CD14-positive monocyte (primary cell): ENCODE measurements around the gene LGI4. TPM values are rescaled to one million over a fixed set of nuclear protein-coding genes. Genes with fewer than 3 reads are reported as not detected.

Experiments used
- DNase-seq, 3 donors: peaks; one replicate each; pipeline ENCODE4 v3.0.0-alpha.2; 2011 to 2022
- H2AFZ ChIP-seq: 2 replicates; pipeline ENCODE4 v1.6.0; 2012; ENCODE audit warnings: mild to moderate bottlenecking, low read depth, low read length, inconsistent platforms; ENCODE audit not compliant: insufficient read depth, poor library complexity, severe bottlenecking
- H3K27ac ChIP-seq, 2 donors: 1 replicate in 1 of 2; 2 replicates in 1 of 2; pipeline ENCODE4 v1.5.1; 2012 to 2013; ENCODE audit warnings: low read length in 2 of 2, control low read depth in 1 of 2, inconsistent platforms in 1 of 2, low read depth in 1 of 2, mild to moderate bottlenecking in 1 of 2
- H3K27me3 ChIP-seq, 2 donors: one replicate each; pipeline versions ENCODE4 v1.6.0 to v1.6.1; 2011 to 2013; ENCODE audit warnings: low read length in 2 of 2; ENCODE audit not compliant: control insufficient read depth in 2 of 2, insufficient read depth in 2 of 2
- H3K36me3 ChIP-seq, 2 donors: replicated peaks in 1 of 2; 1 replicate in 1 of 2; 2 replicates in 1 of 2; pipeline versions ENCODE4 v1.5.1 to v1.6.1; 2012 to 2013; ENCODE audit warnings: low read length in 2 of 2, control low read depth in 1 of 2, inconsistent platforms in 1 of 2, mild to moderate bottlenecking in 1 of 2; ENCODE audit not compliant: insufficient read depth in 2 of 2, control insufficient read depth in 1 of 2
- H3K4me1 ChIP-seq, 2 donors: 1 replicate in 1 of 2; 2 replicates in 1 of 2; pipeline versions ENCODE4 v1.5.1 to v1.6.1; 2012 to 2013; ENCODE audit warnings: low read length in 2 of 2, control low read depth in 1 of 2, inconsistent platforms in 1 of 2, mild to moderate bottlenecking in 1 of 2, moderate library complexity in 1 of 2; ENCODE audit not compliant: insufficient read depth in 2 of 2, control insufficient read depth in 1 of 2
- H3K4me2 ChIP-seq: replicated peaks from 2 replicates; pipeline ENCODE3; 2012; ENCODE audit warnings: low read length, moderate library complexity, mild to moderate bottlenecking; ENCODE audit not compliant: poor library complexity, severe bottlenecking; ENCODE audit errors: extremely low read depth
- H3K4me3 ChIP-seq, 3 experiments: fragments of 200-600 bp in 1 of 3; sonication (generic) in 1 of 3; replicated peaks in 1 of 3; 1 replicate in 2 of 3; 2 replicates in 1 of 3; pipeline ENCODE4 v1.5.1; 2011 to 2013; ENCODE audit warnings: low read length in 3 of 3, mild to moderate bottlenecking in 3 of 3, control low read depth in 2 of 3, low read depth in 2 of 3, inconsistent platforms in 1 of 3, moderate library complexity in 1 of 3
- H3K79me2 ChIP-seq: 2 replicates; pipeline ENCODE4 v1.6.0; 2012; ENCODE audit warnings: mild to moderate bottlenecking, control low read depth, inconsistent platforms, low read length, moderate library complexity; ENCODE audit not compliant: insufficient read depth
- H3K9ac ChIP-seq: 2 replicates; pipeline ENCODE4 v1.6.0; 2017; ENCODE audit warnings: low read length, mild to moderate bottlenecking; ENCODE audit not compliant: insufficient read depth, poor library complexity, severe bottlenecking
- H3K9me3 ChIP-seq, 2 donors: replicated peaks in 1 of 2; 1 replicate in 1 of 2; 2 replicates in 1 of 2; pipeline versions ENCODE4 v1.5.1 to v1.6.1; 2012 to 2013; ENCODE audit warnings: low read length in 2 of 2, control low read depth in 1 of 2; ENCODE audit not compliant: control insufficient read depth in 1 of 2, insufficient read depth in 1 of 2
- H4K20me1 ChIP-seq: 2 replicates; pipeline ENCODE4 v1.6.0; 2012; ENCODE audit warnings: mild to moderate bottlenecking, low read length, control low read depth, moderate library complexity; ENCODE audit not compliant: insufficient read depth
- H3K27ac Mint-ChIP-seq, 7 donors: one replicate each; pipeline ENCODE4 v1.8.0; 2020; ENCODE audit warnings: mild to moderate bottlenecking in 7 of 7, mixed read lengths in 7 of 7, moderate library complexity in 6 of 7, inconsistent platforms in 2 of 7
- H3K27me3 Mint-ChIP-seq, 3 donors: one replicate each; pipeline ENCODE4 v1.8.0; 2021 to 2022; ENCODE audit warnings: low read depth in 3 of 3, mild to moderate bottlenecking in 3 of 3, mixed read lengths in 3 of 3, moderate library complexity in 3 of 3, inconsistent platforms in 1 of 3
- H3K36me3 Mint-ChIP-seq, 2 donors: one replicate each; pipeline ENCODE4 v1.8.0; 2020; ENCODE audit warnings: mixed read lengths in 2 of 2, inconsistent platforms in 1 of 2, mild to moderate bottlenecking in 1 of 2
- H3K4me1 Mint-ChIP-seq: one replicate; pipeline ENCODE4 v1.8.0; 2020; ENCODE audit warnings: mild to moderate bottlenecking, mixed read lengths
- H3K4me3 Mint-ChIP-seq, 2 donors: one replicate each; pipeline ENCODE4 v1.8.0; 2020; ENCODE audit warnings: mild to moderate bottlenecking in 2 of 2, mixed read lengths in 2 of 2, moderate library complexity in 1 of 2
- H3K9me3 Mint-ChIP-seq, 7 donors: one replicate each; pipeline ENCODE4 v1.8.0; 2020 to 2022; ENCODE audit warnings: mixed read lengths in 7 of 7, mild to moderate bottlenecking in 6 of 7, moderate library complexity in 6 of 7, inconsistent platforms in 2 of 7
- CTCF ChIP-seq: fragments of 200-600 bp; IDR thresholded peaks from one replicate; pipeline ENCODE4 v1.8.0; 2022; ENCODE audit warnings: antibody characterized with exemption, mild to moderate bottlenecking
- WGBS: methylation state at CpG from one replicate; pipeline ENCODE4 v1.1.5; 2013; ENCODE audit warnings: missing lambda C conversion rate; ENCODE audit not compliant: insufficient coverage; 5-methylcytosine and 5-hydroxymethylcytosine counted together
- intact Hi-C, 2 donors: fragments of 100-400 bp; cut with micrococcal nuclease; formaldehyde crosslinking; loops; one replicate each; pipeline versions ENCODE4 v1.15.0 to v1.15.1; 2023
- polyA plus RNA-seq, 3 donors: library from polyadenylated mRNA; depleted of rRNA in 1 of 3; unstranded in 2 of 3; stranded (reverse) in 1 of 3; fragments of 300-500 nt in 2 of 3; fragments of >200 nt in 1 of 3; fragmentation: Illumina TruSeq in 2 of 3; gene quantifications; 1 replicate in 2 of 3; 2 replicates in 1 of 3; pipeline ENCODE4 v1.2.3, GENCODE V29; 2012 to 2021

Gene LGI4
- polyA plus RNA-seq, 3 donors = 1.1 TPM; not detected in 2

DNA sequence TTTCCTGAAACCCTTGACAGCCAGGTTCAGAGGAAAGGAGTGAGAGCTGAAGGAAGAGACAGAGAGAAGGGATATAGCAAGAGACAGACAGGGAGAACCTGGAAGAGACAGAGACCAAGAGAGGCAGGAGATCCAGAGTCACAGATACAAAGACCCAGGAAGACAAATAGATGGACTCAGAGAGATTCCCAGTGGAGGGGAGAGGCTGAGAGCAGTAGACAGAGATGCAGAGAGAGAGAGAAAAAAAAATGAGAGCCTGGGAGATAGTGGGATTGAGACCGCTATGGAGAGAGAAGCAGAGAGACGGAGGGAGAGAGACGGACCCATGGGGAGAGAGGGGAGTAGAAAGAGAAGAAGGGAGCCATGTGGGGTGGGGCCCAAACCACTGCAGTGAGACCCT is 9.0 kb upstream of the LGI4 start:
- Histone ChIP-seq H2AFZ (no peak overlapping the region), H3K4me3 (no peak overlapping the region), H3K4me2 (no peak overlapping the region), H3K9ac (no peak overlapping the region), H3K27ac (no peak overlapping the region), H3K27me3 (peaks cover 23 to 37% of the 10 kb centered on the region in 2 donors), H4K20me1 (no peaks in the 10 kb centered on the region), H3K9me3 (peaks cover 0 to 8% of the 10 kb centered on the region in 2 donors), H3K79me2 (no peaks in the 10 kb centered on the region), H3K36me3 (no peaks in the 10 kb centered on the region), H3K4me1 (peaks cover 49 to 52% of the 10 kb centered on the region in 2 donors)
- no peak for DNase-seq
- Mint-ChIP-seq H3K36me3 (peaks cover 0 to 9% of the 10 kb centered on the region in 2 donors), H3K4me1 (peaks cover 57% of the 10 kb centered on the region), H3K27ac (no peak overlapping the region), H3K27me3 (peaks cover 30 to 40% (median 31%) of the 10 kb centered on the region in 3 donors), H3K4me3 (peak overlapping the region in 1 of 2 donors; percentile 72), H3K9me3 (peaks cover 0 to 13% (median 0%) of the 10 kb centered on the region in 7 donors)
- intact Hi-C loops = loop anchor here in 1 of 2 donors (5.0 kb wide), 1 partner anchor 123 kb away; the partner anchor contains the start of gene USF2
- 66% methylated on average over 3 of the region's 3 CpGs for whole genome bisulfite sequencing
- no peak for TF ChIP-seq CTCF

GRCh38 chr19:35143231-35143715 is 8.4 kb upstream of the LGI4 start, which contains the start of gene FXYD7:
TSS of gene FXYD7 (plus strand) at chr19:35143255. CDS start at chr19:35143334, 79 bp downstream.
- H3K36me3 Mint-ChIP-seq = peaks cover 0 to 6% of the 10 kb centered on the region in 2 donors
- peak within 1 kb of the TSS in 1 of 2 donors; percentile 76 for H3K4me3 Mint-ChIP-seq
- Histone ChIP-seq H3K9ac (no peak within 1 kb of the TSS), H3K27ac (no peak within 1 kb of the TSS), H3K4me2 (peak within 1 kb of the TSS; percentile 36), H3K79me2 (no peaks in the 10 kb centered on the region), H4K20me1 (no peaks in the 10 kb centered on the region), H2AFZ (no peak within 1 kb of the TSS), H3K9me3 (peaks cover 0 to 8% of the 10 kb centered on the region in 2 donors), H3K4me3 (no peak within 1 kb of the TSS), H3K4me1 (peaks cover 53 to 58% of the 10 kb centered on the region in 2 donors), H3K36me3 (no peaks in the 10 kb centered on the region), H3K27me3 (peaks cover 23 to 37% of the 10 kb centered on the region in 2 donors)
- H3K4me1 Mint-ChIP-seq = peaks cover 58% of the 10 kb centered on the region
- peaks cover 30 to 40% (median 31%) of the 10 kb centered on the region in 3 donors for H3K27me3 Mint-ChIP-seq
- TF ChIP-seq CTCF = peak; percentile 67
- H3K9me3 Mint-ChIP-seq = peaks cover 0 to 13% (median 0%) of the 10 kb centered on the region in 7 donors
- H3K27ac Mint-ChIP-seq = peak within 1 kb of the TSS in 2 of 7 donors; percentile 50 to 53
- DNase-seq = no peak
- WGBS = 2% methylated on average over 22 of the region's 31 CpGs
- intact Hi-C loops = loop anchor here in 1 of 2 donors (5.0 kb wide), 1 partner anchor 124 kb away; the partner anchor contains the start of gene USF2
